ENCODE data around the gene SDF4.

The SDF4 gene

DNA sequence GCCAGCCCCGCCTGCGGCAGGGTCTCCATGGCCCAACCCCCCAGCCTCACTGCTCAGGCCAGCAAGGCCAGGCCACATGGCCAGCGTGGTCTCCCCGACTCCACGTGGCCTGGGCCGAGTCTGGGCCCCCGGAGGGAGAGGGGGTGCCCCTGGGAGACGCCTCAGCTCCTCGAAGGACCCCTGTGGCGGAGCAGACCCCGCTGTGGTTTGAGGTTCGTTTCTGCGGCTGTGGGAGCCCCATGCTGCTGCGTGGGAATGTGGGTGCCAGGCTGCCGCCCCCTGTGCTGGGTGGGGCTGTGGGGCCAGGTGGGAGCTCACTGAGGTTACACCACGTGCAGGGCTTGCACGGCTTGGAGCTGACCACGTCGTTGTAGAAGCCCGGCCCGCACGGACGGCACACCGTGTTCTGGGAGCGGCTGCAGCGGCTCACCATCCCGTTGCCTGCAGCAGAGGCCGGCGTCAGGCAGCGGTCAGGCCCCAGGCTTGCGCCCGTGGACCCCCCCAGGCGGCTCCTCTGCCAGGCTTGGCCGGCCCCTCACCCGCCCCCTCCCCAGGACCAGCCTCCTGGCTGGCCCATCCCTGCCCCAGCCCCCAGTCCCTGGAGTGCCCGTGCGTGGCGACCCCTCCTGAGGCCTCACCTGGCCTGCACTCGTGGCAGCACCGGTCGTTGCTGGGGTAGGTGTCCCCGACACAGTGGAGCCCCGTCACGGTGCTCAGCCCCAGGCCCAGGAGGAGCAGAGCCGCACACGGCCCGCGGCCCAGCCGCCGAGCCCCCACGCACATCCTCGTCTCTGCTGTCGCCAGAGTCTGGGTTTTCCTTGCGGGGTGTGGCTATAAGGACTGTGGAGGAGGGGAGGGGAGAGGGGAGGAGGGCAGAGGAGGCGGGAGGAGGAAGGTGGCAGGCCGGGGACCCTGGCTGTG, 18.2 kb downstream of the SDF4 start, which contains the start of gene TNFRSF4:
Gene TNFRSF4 (minus strand): TSS at position 809 of the 921 bp plus-strand sequence. CDS start 26 bp downstream, at position 783.
- DNase-seq (ENCODE audit: low spot score), result no peak

DNA sequence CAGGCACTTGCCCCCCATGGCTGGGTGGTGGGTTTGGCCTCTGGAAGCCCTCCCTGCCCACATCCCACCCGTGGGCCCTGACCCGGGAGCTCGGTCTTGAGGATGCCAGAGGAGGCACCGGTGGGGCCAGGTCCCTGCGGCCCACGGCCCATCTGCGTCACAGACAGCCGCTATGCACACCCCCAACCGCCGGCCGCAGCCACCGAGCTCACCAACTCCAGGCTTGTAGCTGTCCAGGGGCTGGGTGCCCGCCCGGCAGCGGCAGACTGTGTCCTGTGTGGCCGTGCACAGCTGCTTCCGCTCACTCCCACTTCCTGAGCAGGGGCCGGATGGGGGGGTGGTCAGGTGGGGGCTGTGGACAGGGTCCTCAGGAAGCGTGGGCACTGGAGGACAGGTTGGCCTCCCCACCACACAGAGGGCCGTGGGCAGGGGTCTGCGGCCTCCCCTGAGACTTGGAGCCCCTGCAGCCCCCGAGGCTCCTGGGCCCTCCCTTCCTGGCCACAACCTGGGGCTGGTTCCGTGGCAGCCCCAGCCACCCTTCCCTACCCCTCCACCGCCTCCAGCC, 18.9 kb downstream of the SDF4 start:
- no peak for DNase-seq (ENCODE audit: low spot score)

DNA sequence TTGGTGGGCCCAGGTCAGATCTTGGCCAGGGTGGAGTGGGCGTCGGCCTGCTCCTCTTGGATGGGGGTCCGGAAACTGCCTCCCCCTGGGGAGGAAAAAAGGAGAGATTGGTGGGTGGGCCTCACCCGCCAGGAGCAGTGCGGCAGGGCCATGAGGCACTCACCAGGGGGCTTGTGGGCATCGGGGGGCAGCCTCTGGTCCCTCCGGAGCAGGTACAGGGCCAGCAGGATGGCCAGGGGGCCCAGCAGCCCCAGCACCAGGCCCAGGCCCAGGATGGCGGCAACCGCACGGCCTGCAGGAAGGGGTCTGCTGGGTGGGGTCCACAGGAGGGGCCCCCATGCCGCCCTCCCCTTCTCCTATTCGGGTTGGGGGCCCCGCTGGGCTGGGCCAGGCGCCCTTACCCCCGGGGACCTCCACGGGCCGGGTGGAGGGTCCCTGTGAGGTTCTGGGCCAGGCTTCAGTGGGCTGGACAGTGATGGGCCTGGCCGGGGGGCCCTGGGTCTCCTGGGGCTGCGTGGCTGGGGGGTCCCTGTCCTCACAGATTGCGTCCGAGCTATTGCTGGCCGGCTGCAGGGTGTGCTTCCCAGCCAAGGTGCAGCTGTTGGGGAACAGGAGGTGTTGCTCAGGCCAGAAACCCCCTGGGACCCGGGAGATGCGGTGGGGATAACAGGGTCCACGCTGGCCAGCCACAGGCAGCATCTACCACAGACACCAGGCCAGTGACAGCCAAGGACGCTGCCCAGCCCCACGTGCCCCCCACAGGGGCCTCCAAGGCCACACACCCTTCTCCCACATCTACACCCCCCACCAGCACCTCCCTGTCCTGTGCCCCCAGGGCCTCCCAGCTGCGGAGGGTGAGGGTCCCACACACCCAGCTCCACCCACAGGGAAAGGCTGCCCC, 20.0 kb downstream of the SDF4 start:
- no peak for DNase-seq (ENCODE audit: low spot score)

DNA sequence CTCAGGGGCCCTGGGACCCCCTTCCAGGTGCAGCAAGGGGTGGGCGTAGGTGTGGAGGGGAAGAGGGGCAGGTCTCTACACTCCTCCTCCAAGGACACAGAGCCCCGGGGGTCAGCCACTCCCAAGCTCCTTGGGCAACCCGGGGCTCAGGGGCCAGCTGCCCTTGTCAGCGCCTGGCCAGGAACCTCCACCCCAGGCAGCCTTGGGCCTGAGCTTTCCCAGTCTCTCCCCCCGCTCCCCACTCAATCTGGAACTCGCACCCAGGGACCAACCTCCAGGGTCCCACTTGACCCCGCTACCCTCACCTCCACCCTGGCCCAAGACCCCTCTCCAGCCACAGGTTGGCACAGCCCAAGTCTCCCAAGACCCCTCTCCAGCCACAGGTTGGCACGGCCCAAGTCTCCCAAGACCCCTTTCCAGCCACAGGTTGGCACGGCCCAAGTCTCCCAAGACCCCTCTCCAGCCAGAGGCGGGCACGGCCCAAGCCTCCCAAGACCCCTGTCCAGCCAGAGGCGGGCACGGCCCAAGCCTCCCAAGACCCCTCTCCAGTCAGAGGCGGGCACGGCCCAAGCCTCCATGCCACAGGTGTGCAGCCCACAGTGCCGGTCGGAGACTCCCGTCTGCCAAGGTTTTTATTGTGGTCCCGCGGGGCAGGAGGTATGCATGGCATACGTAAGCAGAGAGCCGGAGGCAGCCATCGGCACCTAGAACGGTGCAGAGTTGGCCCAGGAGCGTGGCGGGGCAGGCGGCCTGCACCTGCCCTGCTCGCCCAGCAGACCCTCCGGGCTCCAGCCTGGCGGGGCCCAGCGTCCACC, 20.9 kb downstream of the SDF4 start:
- DNase-seq (ENCODE audit: low spot score), result no peak

DNA sequence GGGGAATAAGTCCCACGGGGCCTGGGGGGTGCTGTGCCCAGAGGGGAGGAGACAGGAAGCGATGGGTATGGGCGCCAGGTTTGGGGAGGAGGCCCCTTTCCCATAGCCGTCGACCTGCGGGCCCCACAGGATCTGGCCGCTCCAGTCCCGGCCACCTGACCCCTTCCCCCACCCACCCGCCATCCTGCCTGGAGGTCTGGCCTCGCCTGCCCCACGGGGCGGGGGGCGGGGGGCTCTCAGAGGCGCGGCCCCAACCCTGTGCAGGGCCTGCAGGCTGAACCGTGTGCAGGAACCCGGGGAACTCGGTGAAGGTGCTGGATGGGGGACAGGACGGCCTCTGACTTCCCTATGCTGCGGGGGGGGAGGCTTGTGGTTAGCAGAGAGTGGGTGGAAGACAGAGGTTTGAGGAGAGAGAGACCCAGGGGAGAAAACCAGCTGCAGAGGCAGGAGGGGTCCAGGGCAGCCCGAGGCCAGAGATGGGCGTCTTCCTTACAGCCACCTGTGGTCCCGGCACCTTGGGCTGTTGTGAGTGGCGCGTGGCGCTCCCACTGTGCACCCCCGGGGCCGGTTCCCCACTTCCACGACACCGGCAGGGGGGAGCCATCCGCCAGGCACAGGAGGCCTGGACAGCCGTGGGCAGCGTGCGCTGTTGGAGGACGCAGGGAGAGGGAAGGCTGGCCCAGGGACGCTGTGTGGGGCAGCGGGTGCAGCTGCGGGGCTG, 22.9 kb downstream of the SDF4 start:
- DNase-seq (ENCODE audit: low spot score), result no peak

DNA sequence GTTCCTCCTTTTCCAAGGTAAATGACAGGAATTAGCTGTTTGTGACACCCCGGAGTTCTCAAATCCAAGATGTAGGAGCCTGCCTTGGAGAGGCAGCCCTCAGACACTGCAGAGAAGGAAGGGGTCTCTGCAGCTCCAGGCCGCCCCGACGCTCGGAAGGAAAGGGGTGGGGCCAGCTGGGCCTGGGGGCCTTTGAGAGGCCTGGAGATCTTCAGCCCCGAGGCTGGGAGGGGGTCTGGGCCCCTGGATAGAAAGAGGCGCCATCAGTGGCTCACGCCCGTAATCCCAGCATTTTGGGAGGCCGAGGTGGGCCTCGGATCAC, 24.3 kb downstream of the SDF4 start:
- no peak for DNase-seq (ENCODE audit: low spot score)

DNA sequence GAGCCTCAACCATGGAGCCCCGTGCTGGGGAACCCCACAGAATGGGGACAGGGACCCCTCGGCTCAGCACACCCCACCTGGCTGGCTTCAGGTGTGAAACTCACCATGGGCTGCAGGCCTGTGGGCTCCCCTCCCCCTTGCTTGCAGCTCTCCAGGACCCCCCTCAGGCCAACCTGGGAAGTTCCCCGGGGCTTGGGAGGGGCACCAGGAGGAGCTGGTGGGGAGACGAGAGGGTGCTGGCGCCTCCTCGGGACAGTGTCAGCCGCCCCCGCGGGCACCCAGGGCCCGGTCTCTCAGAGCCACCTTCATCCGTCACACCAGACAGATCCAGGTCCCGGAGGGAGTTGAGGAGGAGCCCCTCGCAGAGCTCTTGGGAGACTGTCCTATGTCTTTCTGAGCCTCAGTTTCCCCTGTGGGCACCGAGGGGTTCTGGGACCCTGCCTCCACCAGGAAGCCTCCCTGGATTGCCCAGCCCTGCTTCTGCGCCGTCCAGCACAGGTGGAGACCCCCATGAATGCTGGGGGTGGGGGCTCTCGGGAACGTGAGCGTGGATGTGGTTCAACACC, 24.8 kb downstream of the SDF4 start:
- DNase-seq (ENCODE audit: low spot score), result no peak

DNA sequence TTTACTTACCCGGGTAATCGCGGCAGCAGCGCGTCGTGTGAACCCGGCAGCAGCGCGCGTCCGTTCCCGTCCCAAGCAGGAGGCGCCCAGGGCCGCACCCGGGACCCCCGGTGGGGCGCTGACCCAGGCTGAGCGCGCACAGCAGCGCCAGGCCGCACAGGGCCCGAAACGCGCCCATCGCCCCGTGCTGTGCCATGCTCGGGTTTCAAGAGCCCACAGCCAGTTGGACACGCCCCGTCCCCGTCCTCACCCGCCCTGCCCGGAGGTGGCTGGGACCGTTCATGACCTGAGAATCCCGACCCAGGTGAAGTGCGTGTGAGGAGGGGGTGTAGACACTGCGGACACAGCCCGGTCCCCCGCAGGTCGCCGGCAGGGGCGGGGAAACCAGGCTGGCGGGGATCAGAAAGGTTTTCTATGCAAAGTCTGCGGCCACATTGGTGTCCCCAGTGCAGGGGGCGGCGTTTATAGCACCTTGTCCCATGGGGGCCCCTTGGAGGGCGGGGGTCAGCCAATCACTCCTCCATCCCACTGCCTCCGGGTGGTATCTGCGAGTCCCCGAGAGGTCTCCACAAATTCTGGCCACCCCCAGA, 25.3 kb downstream of the SDF4 start, which contains the start of gene TNFRSF18:
Gene TNFRSF18 (minus strand): TSS at position 217 of the 590 bp plus-strand sequence. CDS start 21 bp downstream, at position 196.
- DNase-seq (ENCODE audit: low spot score), result no peak

DNA sequence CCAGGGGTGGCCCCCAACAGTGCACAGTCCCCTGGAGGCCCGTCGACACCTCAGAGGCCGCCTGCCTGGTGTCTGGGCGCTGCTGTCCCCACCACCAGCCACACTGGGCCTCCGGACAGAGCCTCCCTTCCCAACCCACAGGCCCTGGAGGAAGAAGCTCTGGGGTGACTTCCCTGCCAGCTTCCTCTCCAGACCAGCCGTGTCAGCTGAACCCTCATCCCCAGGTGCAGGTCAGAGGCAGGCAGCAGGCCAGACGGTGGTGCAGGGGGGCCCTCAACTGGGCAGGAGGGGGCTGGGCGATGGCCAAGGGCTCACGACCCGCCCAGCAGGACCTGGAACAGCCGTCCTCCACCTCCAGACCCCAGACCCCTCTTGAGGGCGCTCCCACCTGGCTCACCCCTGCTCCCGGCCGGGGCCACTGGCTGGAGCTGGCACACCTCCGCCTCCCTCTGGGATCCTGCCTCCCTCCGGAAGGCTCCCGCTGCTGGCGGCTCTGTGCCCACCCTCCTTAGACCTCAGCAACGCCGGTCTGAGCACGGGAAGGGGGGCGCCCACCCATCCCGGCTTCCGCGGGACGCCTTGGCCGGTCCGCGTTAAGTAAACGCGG, 25.9 kb downstream of the SDF4 start:
- no peak for DNase-seq (ENCODE audit: low spot score)

DNA sequence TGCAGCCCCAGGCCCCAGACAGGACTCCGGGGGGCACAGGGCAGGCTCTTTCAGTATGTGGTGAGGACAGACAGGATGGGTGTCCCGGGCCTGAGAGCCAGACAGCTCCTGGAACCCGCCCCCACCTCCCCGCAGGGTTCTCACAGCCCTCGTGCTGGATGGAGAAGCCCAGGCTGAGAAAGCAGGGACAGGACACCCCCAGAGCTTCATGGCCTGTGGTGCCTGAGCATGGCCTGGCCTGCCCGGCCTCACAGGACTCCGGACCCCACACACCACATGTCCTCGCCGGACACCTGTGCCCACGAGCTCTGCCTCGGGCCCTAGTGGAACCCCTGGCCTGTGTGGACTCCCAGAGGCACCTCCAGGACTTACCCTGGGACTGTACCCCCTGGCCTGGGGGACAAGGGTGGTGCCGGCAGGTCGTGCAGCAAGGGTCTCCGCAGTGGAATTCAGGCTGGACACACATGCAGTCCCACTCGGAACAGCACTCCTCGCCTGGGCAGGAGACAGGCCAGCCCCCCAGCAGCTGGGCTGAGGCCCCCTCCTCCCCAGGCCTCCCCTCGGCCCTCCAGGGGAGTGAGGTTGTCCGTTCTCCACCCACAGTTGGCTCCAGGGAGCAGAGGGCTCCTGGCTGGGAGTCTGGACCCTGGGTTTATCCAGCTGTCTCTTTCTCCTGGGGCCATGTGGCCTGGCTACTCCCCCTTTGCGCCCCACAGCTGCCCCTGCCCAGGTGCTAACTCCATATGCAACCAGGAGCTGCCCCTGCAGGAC, 26.6 kb downstream of the SDF4 start:
- DNase-seq (ENCODE audit: low spot score), result no peak

DNA sequence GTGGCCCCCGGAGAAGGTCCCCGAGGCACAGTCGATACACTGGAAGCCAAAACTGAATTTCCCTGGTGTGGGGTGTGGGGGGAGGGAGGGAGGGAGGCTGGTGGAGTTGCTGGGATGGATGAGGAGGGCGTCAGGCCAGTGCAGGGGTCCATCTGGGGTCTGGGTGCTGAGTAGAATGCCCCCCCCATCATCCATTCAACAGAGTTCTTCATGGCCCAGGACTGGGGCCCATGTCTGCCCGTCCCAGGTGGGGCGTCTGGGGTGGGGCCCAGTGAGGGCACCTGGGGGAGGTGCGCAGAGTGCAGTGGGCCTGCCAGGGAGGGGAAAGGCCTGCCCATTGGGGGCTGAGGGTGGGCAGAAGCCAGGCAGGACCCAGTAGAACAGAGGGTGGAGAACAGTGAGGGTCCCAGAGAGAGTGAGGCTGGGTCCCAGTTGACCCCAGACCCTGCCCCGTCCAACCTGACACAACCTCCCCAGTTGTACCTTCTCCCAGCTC, 27.3 kb downstream of the SDF4 start:
- no peak for DNase-seq (ENCODE audit: low spot score)

DNA sequence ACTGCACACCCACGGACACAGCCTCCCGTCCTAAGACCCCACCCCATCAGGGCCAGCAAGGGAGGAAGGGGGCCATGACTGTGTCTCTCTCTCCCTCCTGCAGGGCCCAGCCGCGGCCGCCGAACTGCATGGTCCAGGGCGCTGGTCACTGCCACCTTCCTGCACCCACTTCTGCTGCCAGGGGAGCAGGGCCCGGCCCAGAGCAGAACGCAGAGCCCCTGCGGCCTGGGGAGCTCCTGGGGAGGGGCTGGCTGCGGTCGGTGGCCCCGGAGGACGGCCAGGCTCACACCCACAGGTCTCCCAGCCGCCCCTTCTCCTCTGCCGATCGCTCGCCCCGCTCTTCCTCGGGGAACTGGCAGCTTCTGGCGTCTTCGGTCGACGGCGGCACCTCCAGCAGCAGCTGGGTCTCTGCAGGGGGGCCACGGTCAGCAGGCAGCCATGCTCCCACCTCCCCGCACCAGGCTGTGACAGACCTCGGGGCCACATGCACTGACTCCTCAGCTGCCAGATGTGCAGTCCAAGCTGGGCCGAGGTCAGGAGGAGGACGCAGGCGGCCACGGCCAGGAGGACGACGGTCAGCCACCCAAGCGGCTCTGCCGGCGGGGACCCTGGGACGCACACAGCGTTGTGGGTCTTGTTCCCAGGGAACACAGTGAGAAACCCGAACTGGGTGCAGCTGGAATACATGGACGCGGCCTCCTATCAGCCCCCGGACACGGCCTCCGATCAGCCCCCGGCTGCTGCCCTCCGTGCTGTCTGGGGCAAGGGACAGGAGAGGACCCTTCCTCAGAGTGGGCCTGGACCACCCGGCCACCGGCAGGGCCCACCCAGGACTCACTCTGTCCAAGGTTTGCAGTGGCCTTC, 28.0 kb downstream of the SDF4 start:
- no peak for DNase-seq (ENCODE audit: low spot score)

DNA sequence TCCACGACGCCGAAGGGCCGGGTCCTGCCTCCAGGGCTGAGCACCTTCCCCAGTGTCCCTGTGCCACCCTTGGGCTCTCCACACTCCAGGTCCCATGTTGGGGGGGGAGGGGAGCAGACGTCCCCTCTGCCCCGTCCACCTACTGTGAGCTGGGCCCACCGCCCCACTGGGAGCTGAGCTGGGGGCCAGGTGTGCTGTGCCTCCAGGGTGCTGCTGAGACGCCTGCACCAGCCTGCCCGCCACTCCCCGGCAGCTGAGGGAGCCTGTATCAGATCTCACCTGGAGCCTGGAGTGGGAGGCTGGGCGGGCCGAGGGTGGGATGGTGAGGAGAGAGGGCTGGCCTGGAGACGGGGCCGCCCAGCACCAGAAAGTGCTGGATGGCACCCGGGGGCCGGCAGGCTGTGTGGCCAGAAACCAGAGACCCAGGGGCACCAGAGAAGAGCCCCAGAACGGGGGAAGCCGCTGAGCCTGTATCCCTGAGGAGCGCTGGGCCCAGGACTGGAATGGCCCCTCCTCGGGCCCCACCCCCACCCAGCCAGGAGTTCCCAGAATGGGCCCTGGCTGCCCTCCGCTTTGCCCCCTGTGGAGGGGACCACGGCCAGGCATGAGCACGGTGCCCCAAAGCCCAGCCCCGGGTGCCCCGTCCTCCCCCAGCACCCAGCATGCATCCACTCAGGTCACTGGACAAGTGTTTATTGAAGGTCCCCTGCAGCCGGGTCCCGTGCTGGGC, 28.8 kb downstream of the SDF4 start:
- no peak for DNase-seq (ENCODE audit: low spot score)

DNA sequence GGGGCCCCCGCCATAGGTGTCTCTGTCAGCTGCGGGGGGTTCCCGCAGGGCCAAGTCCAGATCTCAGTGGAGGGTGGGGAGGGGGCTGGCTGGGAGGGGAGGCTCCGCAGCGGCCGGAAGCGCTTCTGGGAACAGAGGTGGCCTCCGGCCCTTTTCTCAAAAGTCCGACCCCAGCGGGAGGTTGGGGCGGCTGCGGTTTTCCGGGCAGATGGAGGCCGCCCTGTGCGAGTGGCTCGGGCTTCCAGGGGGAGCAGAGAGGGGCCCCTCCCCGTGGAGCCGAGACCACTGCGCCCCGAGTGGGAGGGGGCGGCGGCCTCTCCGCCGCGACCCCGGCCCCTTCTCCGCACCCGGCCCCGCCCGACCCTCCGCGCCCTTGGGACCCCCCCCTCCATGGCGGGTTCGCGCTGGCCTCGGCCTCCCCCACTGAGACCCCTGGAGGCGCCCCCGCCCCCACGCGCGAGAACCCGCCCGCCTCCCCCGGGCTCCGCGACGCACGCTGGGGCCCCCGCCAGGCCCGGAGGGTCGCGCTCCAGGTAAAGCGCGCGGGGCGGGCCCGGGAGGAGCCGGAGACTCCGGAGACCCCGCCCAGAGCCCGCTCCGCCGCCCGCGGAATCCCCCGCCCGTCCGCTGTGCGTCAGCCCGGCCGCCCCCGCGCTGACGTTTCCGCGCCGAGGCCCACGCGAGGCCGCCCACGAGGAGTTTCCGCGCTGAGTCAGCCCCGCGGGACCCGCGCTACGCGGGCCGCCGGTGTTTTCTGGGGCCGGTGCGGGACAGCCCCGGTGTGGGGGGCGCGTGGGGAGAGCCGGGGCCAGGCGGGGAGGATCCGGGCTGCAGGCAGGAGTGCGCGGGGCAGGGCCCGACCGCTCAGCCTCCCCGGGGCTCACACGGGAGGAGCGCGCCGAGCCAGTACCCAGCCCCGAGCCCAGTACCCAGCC, 30.7 kb downstream of the SDF4 start:
- peak; percentile 53 for DNase-seq (ENCODE audit: low spot score)

DNA sequence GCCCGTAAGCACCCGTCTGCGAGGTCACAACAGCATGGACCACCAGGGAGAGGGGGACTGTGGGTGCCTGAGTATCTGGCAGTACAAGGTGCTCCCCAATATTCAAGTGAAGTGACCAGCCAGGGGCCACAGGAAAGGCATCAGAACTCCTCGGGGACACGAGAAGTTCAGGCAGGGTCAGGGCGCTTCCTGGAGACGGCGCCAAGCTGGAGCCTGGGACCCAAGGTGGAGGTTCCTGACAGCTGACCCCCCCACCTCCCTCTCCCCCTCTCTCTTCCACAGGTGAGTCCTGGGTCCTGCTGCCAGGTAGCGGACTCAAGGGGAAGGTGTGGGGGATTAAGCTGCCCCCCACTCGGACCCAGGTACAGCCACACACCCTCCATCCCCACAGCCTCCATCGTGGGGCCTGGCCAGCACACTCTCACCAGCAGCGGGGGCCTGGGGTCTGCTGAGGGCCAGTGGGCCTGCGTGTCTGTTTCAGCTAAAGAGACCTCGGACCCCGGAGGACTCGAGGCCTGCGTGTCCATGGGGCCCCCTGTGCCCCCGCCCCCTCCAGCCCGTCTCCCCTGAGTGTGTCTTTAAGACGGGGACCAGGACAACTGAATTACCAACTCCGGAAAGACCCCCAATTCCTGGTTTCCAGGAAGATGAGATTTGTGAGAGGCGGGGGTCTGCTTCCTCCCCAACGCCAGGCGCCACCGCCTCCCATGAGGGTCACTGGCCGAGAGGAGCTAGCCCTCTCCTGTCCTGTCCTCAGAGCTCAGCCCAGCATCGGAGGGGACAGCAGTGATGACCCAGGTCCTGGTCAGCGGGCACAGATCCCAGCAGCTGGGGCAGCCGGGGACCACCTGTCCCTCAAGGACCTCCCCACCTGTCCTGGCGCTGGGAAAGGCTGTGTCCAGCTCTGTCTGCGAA, 31.6 kb downstream of the SDF4 start:
- DNase-seq (ENCODE audit: low spot score), result no peak

Measured in AG08395 (cell line).